DMS 273 treated with DMSO at 0.1 percent for 48 hours (cell line): Measurements from ENCODE around the gene NAIF1.
"Not testable (repeated sequence)": the region's sequence is repeated elsewhere in the genome, so short reads cannot be mapped to it uniquely, and the experiment has no call there.

ENCODE experiments used
- DNase-seq: peaks from one replicate; lab custom pipeline; 2025; lab: John Stamatoyannopoulos, UW

Gene NAIF1

GRCh38 chr9:128066713-128067644 is at the start of gene NAIF1:
Gene NAIF1 (minus strand): TSS chr9:128067320. CDS start chr9:128067101, 219 bp downstream.
- peak; percentile 97 for DNase-seq

GRCh38 chr9:128116104-128117083 is 49.3 kb upstream of the NAIF1 start:
- no peak for DNase-seq

DNA sequence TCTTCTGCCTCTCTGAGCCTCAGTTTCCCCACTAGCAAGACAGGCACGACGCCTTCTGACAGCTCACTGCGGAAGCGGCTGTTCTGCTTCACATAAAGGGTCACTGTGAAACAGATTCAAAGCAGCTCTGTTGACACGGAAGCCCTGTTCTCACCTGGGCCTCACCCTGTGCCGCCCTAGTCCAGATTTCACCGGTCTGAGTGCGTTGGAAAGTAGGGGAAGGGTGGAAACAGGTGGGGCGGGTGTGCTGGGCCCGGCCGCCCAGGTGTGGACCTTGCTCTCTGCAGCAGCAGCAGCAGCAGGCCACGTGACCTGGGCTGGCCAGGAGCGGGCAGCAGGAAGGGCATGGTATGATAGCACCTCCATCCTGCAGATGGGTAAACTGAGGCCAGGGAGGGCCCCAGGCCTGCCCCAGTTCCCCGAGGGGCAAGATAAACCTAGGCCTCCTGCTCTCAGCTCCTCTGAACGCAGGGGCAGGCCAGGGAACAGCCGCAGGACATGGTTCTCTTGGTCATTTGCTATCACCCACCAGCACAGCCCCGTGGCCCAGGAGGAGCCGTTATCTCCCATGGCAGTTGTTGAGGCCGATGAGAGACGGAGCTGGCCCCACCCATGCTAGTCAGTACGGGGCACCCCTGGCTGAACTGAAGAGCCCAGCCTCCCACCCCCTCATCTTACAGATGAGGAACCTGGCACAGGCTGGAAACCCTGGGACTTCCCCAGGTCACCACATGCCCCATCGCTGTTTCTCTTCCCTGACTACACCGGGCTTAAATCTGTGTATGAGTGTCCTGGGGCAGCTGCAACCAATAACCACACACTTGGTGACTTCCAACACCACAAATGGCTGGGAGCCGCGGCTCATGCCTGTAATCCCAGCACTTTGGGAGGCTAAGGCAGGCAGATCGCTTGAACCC is 48.3 kb upstream of the NAIF1 start:
- DNase-seq: no peak

DNA sequence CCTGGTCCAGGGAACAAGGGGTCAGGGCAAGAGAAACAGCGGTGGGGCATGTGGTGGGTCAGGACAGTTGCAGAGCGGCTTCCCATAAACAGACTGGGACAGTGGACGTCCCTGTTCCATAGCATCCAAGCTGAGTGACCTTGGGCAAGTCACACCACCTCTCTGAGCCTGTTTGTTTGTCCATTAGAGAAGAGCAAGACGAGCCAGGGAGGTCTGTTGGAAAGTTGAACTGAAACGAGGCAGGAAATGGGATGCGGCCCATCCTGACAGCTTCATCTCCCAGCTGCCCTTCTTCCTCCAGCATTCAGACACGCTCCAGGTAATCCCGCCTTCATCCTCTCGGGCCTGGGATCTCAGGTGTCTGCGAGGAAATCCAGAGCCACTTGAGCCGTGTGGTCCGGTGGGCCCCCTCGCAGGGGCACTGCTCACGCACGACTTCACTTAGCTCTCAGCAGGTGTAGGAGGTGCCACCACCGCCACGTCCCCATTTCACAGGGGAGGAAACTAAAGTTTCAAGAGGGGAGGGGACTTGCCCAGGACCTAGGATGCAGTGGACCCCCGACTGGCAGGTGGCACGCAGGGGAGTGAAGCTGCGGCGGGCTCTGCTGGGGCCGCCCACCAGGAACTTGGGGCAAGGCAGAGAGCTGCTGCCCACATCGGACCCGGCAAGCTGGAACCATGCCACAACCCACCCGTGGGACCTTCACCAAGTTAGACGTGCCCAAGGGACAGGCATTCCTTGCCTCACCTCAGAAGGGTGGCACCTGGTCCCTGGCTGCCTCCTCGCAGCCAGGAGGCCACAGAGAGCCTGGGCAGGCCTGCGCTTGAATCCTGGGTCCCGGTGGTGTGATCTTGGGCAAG is 47.4 kb upstream of the NAIF1 start:
- no peak for DNase-seq

DNA sequence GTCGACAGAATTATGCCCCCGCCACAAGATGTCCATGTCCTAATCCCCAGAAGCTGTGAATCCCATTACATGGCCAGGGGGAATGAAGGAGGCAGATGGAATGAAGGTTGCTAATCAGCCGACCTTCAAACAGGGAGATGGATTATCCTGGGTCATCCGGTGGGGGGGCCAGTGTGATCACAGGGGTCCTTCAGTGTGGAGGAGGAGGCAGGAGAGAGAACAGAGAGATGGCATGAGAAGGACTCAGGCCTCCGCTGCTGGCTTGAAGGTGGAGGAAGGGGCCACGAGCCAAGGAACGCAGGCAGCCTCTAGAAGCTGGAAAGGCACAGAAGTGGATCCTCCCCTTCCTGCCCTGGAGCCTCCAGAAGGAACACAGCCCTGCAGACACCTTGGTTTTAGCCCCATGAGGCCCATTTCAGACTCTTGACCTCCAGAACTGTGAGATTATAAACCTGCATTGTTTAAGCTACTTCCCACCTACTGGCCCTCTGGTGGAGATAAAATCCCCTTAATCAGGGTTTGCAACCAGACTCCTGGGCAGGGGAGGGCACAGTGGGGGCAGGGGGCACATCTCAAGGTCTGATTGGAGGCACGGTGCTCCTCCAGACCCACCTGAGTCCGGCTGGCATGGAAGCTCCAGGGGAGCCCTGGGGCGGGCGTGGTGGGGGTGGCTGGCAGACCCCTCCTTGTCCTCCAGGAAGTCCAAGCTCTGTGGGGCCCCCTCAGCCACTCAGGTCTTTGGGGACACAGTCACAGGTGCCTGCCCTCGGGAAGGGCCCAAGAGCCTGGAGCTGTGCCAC is 46.6 kb upstream of the NAIF1 start:
- DNase-seq: no peak

- DNase-seq: not testable (repeated sequence)
Observed at GRCh38 chr9:128111726-128112125, 44.6 kb upstream of the NAIF1 start.

DNA sequence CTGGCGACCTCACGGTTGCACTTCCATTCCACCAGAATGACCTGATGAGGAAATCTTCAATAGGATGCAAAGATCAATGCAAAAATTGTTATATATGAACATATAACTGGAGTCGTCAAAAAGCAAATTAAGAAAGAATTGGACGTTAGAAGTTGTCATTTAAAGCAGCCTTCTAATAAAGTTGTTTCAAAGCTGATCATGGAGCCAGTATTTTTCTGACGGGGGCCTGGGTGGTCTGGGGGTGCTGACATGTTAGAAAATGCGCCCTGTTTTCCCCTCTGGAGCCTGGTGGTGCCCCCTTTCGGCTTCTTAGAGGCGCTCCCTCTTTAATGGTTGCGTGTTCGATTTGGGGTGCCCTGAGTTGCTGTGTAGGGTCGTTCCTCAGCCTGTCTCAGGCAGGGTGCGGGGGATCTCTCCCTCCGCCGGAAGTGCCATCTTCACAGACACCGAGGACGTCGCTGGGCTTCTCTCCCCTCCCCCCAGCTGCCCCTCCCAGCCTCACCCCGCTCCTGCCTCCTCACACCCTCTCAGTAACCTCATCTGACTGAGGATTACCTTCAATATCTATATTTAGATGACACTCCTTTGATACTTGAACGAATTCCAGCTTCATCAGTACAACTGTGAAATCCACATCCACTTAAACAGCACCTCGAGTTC is 42.1 kb upstream of the NAIF1 start:
- DNase-seq: no peak

DNA sequence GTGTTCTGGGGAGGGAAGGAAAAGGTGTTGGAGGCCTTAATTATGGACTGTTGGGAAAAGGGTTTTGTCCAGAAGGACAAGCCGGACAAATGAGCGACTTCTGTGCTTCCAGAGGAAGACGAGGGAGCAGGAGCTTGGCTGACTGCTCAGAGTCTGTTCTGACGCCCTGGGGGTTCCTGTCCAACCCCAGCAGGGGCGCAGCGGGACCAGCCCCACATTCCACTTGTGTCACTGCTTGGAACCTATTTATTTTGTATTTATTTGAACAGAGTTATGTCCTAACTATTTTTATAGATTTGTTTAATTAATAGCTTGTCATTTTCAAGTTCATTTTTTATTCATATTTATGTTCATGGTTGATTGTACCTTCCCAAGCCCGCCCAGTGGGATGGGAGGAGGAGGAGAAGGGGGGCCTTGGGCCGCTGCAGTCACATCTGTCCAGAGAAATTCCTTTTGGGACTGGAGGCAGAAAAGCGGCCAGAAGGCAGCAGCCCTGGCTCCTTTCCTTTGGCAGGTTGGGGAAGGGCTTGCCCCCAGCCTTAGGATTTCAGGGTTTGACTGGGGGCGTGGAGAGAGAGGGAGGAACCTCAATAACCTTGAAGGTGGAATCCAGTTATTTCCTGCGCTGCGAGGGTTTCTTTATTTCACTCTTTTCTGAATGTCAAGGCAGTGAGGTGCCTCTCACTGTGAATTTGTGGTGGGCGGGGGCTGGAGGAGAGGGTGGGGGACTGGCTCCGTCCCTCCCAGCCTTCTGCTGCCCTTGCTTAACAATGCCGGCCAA is 41.3 kb upstream of the NAIF1 start:
- DNase-seq: no peak

GRCh38 chr9:128107468-128108268 is 40.5 kb upstream of the NAIF1 start:
- DNase-seq: no peak

GRCh38 chr9:128106940-128107467 is 39.9 kb upstream of the NAIF1 start:
- DNase-seq: no peak

- DNase-seq: no peak
Observed at GRCh38 chr9:128106181-128106939, 39.2 kb upstream of the NAIF1 start.

DNA sequence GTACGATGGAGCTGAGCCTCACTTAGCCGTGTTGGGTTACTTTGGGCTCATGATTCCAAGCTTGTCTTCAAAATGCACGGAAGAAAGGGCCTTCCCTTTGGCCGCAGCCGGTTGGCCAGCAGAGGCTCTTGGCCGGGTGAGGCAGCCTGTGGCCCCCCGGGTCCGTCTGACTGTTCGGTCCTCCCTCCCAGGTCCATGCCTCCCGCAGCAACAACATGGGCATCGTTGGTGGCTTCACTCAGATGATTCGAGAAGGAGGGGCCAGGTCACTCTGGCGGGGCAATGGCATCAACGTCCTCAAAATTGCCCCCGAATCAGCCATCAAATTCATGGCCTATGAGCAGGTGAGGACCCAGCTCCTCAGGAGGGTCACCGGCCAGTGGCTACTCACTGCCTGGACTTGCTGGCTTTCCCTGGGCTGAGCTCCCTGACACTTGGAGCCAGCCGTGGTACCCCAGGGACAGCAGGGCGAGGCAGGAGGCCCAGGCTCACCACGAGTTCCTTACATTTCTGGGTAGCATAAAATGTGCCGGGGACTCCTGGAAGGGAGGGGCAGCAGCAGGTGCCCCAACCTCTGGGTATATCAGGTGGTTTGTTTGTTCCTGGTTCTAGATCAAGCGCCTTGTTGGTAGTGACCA is 38.5 kb upstream of the NAIF1 start:
- DNase-seq: no peak

DNA sequence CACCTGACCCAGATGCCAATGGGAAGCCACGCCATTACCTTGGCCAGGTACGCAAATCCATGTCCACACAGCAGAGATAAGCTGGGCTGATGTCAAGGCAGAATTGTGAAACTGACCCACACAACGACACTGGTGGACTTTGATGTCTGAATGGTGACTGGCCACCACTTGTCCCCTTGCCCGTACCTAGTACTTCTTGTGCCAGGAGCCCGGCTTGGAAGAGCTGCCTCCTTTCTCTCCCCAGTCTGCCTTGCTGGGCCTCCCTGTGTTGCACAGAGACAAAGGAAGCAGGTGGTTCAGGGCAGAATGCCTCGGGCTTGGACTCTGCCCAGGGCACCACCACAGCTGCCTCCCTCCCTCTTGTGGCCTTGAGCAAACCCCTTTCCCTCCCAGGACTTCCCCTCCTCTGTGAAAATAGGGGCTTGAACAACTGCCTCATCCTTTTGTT is 37.1 kb upstream of the NAIF1 start:
- DNase-seq: no peak

DNA sequence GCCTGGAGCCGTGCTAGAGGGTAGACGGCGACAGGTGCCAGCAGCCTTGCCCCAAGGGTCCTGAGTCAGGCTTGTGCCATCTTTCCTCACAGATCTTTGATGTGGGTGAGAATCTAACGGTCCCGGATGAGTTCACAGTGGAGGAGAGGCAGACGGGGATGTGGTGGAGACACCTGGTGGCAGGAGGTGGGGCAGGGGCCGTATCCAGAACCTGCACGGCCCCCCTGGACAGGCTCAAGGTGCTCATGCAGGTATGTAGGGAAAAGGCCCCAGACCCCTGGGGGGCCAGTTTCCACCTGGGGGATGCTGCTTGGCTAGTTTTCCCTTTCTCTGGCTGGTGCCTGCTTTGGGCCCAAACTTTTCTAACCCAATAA is 36.5 kb upstream of the NAIF1 start:
- no peak for DNase-seq

DNA sequence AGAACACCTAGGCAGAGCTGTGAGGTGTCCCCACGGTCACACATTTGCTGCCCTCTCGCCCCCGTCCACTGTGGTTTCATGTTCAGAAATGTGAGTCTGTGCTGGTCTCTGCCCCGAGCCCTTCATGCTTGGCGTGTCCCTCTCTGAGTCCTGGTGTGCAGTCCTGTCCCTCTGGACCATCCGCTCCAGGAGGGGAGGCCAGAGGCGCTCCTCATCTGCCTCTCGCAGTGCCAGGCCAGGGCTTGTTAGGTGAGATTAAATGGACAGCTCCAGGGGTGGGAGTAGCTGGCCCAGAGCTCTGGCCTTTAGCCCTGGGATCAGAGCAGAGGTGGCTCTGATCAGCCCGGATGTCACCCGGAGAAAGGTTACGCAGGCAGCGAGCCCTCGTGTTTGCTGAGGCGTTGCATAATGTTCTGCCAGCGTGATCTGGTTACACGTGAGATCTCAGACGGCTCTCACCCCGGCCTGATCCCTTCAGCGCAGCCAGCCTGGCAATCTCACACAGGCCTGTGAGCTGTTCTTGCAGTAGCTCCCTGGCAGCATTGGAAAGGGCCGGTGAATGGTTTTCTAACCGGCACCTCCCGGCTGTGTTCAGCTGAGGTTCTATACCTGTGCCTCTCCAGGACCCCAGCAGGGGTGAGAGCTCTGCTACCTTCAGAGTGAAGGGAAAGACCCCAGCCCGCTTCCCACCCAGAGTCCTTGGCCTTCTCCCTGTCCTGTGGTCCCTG is 35.9 kb upstream of the NAIF1 start:
- no peak for DNase-seq
